ENCODE data around the gene CXorf49. TPM values are rescaled to one million over a fixed set of nuclear protein-coding genes. Genes with fewer than 3 reads are reported as not detected.
"Not testable (repeated sequence)": the region's sequence is repeated elsewhere in the genome, so short reads cannot be mapped to it uniquely, and the experiment has no call there.

The CXorf49 gene
- total RNA-seq, 1 donor from 2014 or later, result not detected

DNA sequence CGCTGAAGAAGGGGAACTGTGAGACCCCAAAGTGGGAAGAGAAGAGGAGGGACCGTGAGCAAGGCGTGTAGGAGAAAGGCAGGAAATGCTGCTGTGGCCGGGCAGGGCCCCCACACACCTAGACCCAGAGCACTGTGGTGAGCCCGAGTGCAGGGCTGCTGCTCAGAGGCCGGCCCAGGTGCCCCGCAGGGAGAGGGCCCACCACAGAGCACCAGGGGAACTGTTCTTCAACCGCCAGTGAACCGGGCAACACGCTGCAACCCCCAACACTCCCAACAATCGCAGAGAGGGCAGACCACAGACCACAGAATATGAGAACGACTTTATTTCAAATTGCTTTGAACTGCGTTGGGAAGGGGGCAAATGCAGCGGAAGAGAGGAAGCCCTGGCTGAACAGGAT lies 4.0 kb downstream of the CXorf49 start:
- not testable (repeated sequence) for H3K4me3 ChIP-seq (ENCODE audit: low read length in 3 of 3); H3K27ac ChIP-seq (ENCODE audit: low read depth, low read length); H3K27me3 ChIP-seq (ENCODE audit: control insufficient read depth in 3 of 3, insufficient read depth in 3 of 3, low read length in 3 of 3); H3K9me3 ChIP-seq (ENCODE audit: control insufficient read depth in 3 of 3, low read length in 3 of 3); H3K9ac ChIP-seq (ENCODE audit: low read depth in 1 of 3, low read length in 3 of 3); H3K4me1 ChIP-seq (ENCODE audit: control insufficient read depth in 3 of 3, insufficient read depth in 3 of 3, low read length in 3 of 3); H3K36me3 ChIP-seq (ENCODE audit: control insufficient read depth in 3 of 3, insufficient read depth in 3 of 3, low read length in 3 of 3)

DNA sequence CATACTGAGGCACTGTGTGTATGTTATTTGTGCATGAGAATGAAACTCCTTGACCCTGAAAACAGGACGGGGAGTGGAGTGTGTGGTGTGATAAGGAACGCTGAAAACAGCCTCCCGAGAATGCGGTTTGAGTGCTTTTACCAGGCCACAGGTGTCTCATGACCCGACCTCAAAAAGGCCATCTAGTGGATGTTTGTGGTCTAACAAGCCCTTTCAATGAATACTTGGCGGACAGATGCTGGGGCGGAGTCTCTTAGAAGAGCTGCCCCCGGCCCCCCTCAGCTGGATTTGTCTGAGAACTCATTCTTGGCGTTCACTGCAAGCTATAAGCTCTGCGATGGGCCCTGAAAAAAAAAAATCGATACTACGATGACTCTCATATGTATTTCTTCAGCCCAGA lies 15.2 kb downstream of the CXorf49 start:
- not testable (repeated sequence) for H3K4me3 ChIP-seq (ENCODE audit: low read length in 3 of 3); H3K9ac ChIP-seq (ENCODE audit: low read depth in 1 of 3, low read length in 3 of 3); H3K9me3 ChIP-seq (ENCODE audit: control insufficient read depth in 3 of 3, low read length in 3 of 3); H3K27ac ChIP-seq (ENCODE audit: low read depth, low read length); H3K27me3 ChIP-seq (ENCODE audit: control insufficient read depth in 3 of 3, insufficient read depth in 3 of 3, low read length in 3 of 3); H3K36me3 ChIP-seq (ENCODE audit: control insufficient read depth in 3 of 3, insufficient read depth in 3 of 3, low read length in 3 of 3); H3K4me1 ChIP-seq (ENCODE audit: control insufficient read depth in 3 of 3, insufficient read depth in 3 of 3, low read length in 3 of 3)

DNA sequence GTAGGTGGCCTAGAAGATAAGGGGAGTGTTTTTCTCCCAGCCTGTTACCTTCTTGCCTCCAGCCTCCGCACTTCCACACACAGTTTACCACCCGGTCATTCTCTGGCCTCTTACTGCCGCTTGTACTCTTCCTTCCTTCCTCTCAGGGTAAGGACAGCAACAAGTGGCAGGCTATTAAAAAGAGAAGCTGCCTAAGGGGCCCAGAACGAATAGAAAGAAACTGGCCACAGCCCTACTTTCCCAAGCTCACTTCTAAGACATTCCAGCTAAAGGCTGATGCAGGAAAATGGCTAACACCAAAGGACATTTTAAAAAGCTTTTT lies 19.1 kb downstream of the CXorf49 start:
- H3K36me3 ChIP-seq (ENCODE audit: control insufficient read depth in 3 of 3, insufficient read depth in 3 of 3, low read length in 3 of 3); H3K4me1 ChIP-seq (ENCODE audit: control insufficient read depth in 3 of 3, insufficient read depth in 3 of 3, low read length in 3 of 3); H3K27ac ChIP-seq (ENCODE audit: low read depth, low read length); H3K4me3 ChIP-seq (ENCODE audit: low read length in 3 of 3); H3K9me3 ChIP-seq (ENCODE audit: control insufficient read depth in 3 of 3, low read length in 3 of 3); H3K27me3 ChIP-seq (ENCODE audit: control insufficient read depth in 3 of 3, insufficient read depth in 3 of 3, low read length in 3 of 3); H3K9ac ChIP-seq (ENCODE audit: low read depth in 1 of 3, low read length in 3 of 3): not testable (repeated sequence)

- H3K4me1 ChIP-seq (ENCODE audit: control insufficient read depth in 3 of 3, insufficient read depth in 3 of 3, low read length in 3 of 3); H3K27me3 ChIP-seq (ENCODE audit: control insufficient read depth in 3 of 3, insufficient read depth in 3 of 3, low read length in 3 of 3); H3K9ac ChIP-seq (ENCODE audit: low read depth in 1 of 3, low read length in 3 of 3); H3K36me3 ChIP-seq (ENCODE audit: control insufficient read depth in 3 of 3, insufficient read depth in 3 of 3, low read length in 3 of 3); H3K27ac ChIP-seq (ENCODE audit: low read depth, low read length); H3K9me3 ChIP-seq (ENCODE audit: control insufficient read depth in 3 of 3, low read length in 3 of 3); H3K4me3 ChIP-seq (ENCODE audit: low read length in 3 of 3): not testable (repeated sequence)
Observed at GRCh38 chrX:71698299-71699022, 19.6 kb downstream of the CXorf49 start.

DNA sequence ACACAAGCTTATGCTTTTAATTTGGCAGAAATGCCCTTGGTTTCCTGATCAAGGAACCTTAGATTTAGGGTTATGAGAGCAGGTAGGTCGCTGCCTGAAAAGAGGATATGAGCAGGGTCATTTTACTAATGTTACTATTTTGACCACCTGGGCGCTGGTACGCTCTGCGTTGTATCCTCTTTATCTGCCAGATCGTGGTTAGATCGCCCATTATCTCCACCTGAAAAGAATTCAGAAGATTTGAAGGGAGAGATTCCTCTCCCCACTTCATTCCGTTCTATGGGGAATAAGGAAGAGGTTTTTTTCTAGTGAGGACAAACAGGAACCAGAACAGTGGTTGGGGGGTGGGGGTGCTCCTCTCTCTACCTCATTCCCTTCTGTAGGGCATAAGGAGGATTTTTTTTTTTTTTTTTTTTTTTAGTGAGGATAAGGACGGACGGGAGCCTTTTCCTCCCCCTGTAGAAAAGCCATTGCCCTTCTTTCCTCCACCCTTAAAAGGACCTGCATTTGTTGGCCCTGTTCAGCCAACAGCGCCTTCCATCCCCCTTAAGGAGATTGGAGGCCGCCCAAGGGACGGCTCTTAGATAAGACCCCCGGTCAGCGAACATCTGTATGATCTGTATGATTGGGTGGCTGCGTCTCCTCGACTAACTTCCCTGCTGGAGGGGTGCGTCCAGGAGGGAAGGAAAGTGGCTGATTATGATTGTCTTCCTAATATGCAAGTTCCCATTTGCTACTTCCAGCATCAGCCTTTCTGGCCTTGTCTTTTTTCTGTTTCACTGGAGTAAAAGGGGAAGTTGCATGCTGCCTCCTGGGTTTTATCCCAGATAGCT lies 20.4 kb downstream of the CXorf49 start:
- H3K27me3 ChIP-seq (ENCODE audit: control insufficient read depth in 3 of 3, insufficient read depth in 3 of 3, low read length in 3 of 3); H3K4me1 ChIP-seq (ENCODE audit: control insufficient read depth in 3 of 3, insufficient read depth in 3 of 3, low read length in 3 of 3); H3K4me3 ChIP-seq (ENCODE audit: low read length in 3 of 3); H3K9ac ChIP-seq (ENCODE audit: low read depth in 1 of 3, low read length in 3 of 3); H3K36me3 ChIP-seq (ENCODE audit: control insufficient read depth in 3 of 3, insufficient read depth in 3 of 3, low read length in 3 of 3); H3K27ac ChIP-seq (ENCODE audit: low read depth, low read length); H3K9me3 ChIP-seq (ENCODE audit: control insufficient read depth in 3 of 3, low read length in 3 of 3): not testable (repeated sequence)

DNA sequence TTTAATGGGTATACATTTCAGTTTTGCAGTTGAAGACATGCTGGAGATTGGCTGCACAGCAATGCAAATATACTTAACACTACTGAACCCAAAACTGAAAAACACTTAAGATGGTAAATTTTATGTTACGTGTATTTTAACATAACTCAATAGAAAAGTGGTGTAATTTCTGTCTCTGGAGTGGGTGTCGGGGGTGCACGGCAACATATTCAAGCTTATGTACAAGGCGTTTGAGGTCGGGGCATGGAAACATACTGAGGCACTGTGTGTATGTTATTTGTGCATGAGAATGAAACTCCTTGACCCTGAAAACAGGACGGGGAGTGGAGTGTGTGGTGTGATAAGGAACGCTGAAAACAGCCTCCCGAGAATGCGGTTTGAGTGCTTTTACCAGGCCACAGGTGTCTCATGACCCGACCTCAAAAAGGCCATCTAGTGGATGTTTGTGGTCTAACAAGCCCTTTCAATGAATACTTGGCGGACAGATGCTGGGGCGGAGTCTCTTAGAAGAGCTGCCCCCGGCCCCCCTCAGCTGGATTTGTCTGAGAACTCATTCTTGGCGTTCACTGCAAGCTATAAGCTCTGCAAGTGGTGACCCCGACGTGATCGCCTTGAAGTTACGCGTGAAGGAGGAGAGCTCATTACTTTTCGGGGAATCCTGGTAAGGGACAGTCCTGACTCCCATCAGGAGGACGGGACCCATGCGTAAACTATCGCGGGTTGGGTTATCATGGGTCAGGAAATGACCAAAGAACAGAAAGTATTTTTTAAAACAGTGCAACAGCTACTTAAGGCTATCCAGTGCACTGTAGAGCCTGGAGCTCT lies 21.2 kb downstream of the CXorf49 start:
- H3K27me3 ChIP-seq (ENCODE audit: control insufficient read depth in 3 of 3, insufficient read depth in 3 of 3, low read length in 3 of 3); H3K27ac ChIP-seq (ENCODE audit: low read depth, low read length); H3K4me1 ChIP-seq (ENCODE audit: control insufficient read depth in 3 of 3, insufficient read depth in 3 of 3, low read length in 3 of 3); H3K4me3 ChIP-seq (ENCODE audit: low read length in 3 of 3); H3K9me3 ChIP-seq (ENCODE audit: control insufficient read depth in 3 of 3, low read length in 3 of 3); H3K9ac ChIP-seq (ENCODE audit: low read depth in 1 of 3, low read length in 3 of 3); H3K36me3 ChIP-seq (ENCODE audit: control insufficient read depth in 3 of 3, insufficient read depth in 3 of 3, low read length in 3 of 3): not testable (repeated sequence)

- Histone ChIP-seq H3K4me3 (ENCODE audit: low read length in 3 of 3) (no peak overlapping the region), H3K4me1 (ENCODE audit: control insufficient read depth in 3 of 3, insufficient read depth in 3 of 3, low read length in 3 of 3) (no peaks in the 10 kb centered on the region), H3K27ac (ENCODE audit: low read depth, low read length) (no peak overlapping the region), H3K27me3 (ENCODE audit: control insufficient read depth in 3 of 3, insufficient read depth in 3 of 3, low read length in 3 of 3) (peaks cover 0 to 4% (median 0%) of the 10 kb centered on the region in 3 donors), H3K9me3 (ENCODE audit: control insufficient read depth in 3 of 3, low read length in 3 of 3) (no peaks in the 10 kb centered on the region), H3K36me3 (ENCODE audit: control insufficient read depth in 3 of 3, insufficient read depth in 3 of 3, low read length in 3 of 3) (no peaks in the 10 kb centered on the region), H3K9ac (ENCODE audit: low read depth in 1 of 3, low read length in 3 of 3) (no peak overlapping the region)
Observed at GRCh38 chrX:71679575-71680207, 38.4 kb downstream of the CXorf49 start.

DNA sequence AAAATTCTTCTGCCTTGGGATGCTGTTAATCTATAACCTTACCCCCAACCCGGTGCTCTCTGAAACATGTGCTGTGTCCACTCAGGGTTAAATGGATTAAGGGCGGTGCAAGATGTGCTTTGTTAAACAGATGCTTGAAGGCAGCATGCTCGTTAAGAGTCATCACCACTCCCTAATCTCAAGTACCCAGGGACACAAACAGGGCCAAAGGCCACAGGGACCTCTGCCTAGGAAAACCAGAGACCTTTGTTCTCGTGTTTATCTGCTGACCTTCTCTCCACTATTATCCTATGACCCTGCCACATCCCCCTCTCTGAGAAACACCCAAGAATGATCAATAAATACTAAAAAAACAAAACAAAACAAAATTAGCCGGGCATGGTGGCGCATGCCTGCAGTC lies 40.9 kb downstream of the CXorf49 start:
- H3K27me3 ChIP-seq (ENCODE audit: control insufficient read depth in 3 of 3, insufficient read depth in 3 of 3, low read length in 3 of 3); H3K4me1 ChIP-seq (ENCODE audit: control insufficient read depth in 3 of 3, insufficient read depth in 3 of 3, low read length in 3 of 3); H3K4me3 ChIP-seq (ENCODE audit: low read length in 3 of 3); H3K9ac ChIP-seq (ENCODE audit: low read depth in 1 of 3, low read length in 3 of 3); H3K9me3 ChIP-seq (ENCODE audit: control insufficient read depth in 3 of 3, low read length in 3 of 3); H3K27ac ChIP-seq (ENCODE audit: low read depth, low read length); H3K36me3 ChIP-seq (ENCODE audit: control insufficient read depth in 3 of 3, insufficient read depth in 3 of 3, low read length in 3 of 3): not testable (repeated sequence)

GRCh38 chrX:71676068-71676795 lies 41.9 kb downstream of the CXorf49 start:
- not testable (repeated sequence) for H3K4me3 ChIP-seq (ENCODE audit: low read length in 3 of 3); H3K4me1 ChIP-seq (ENCODE audit: control insufficient read depth in 3 of 3, insufficient read depth in 3 of 3, low read length in 3 of 3); H3K9me3 ChIP-seq (ENCODE audit: control insufficient read depth in 3 of 3, low read length in 3 of 3); H3K36me3 ChIP-seq (ENCODE audit: control insufficient read depth in 3 of 3, insufficient read depth in 3 of 3, low read length in 3 of 3); H3K27ac ChIP-seq (ENCODE audit: low read depth, low read length); H3K9ac ChIP-seq (ENCODE audit: low read depth in 1 of 3, low read length in 3 of 3); H3K27me3 ChIP-seq (ENCODE audit: control insufficient read depth in 3 of 3, insufficient read depth in 3 of 3, low read length in 3 of 3)
